HCT116 (cell line): ENCODE data around the gene KCNN3.

Source experiments
- EZH2 ChIP-seq: fragments of 200-600 bp; sonication (generic); IDR thresholded peaks from 2 replicates; pipeline ENCODE4 v1.6.1; 2017; ENCODE audit warnings: antibody characterized with exemption, mixed run types
- JUND ChIP-seq: IDR thresholded peaks from 2 replicates; pipeline ENCODE4 v1.6.1; 2012
- POLR2A ChIP-seq: IDR thresholded peaks from 2 replicates; pipeline ENCODE4 v1.7.0; 2011; ENCODE audit warnings: borderline replicate concordance; ENCODE audit not compliant: insufficient read depth, insufficient read length; ENCODE audit errors: extremely low read depth
- POLR2AphosphoS5 ChIP-seq: IDR thresholded peaks from 2 replicates; pipeline ENCODE4 v1.6.1; 2011; ENCODE audit warnings: mild to moderate bottlenecking, low read depth, low read length, moderate library complexity
- YY1 ChIP-seq: IDR thresholded peaks from 2 replicates; pipeline ENCODE4 v1.6.1; 2011; ENCODE audit warnings: low read length, low read depth, moderate library complexity, mild to moderate bottlenecking; ENCODE audit not compliant: insufficient replicate concordance; ENCODE audit errors: extremely low read depth
- TF ChIP-seq, protein P1 (sequence below): IDR thresholded peaks from 2 replicates; pipeline ENCODE4 v1.6.1; 2012; ENCODE audit warnings: low read depth
- TF ChIP-seq, protein P2 (sequence below), 3 experiments: fragments of 200-600 bp in 1 of 3; sonication (generic) in 1 of 3; IDR thresholded peaks in 2 of 3; conservative IDR thresholded peaks in 1 of 3; 2 replicates each; pipeline ENCODE4 v1.5.1; 2012 to 2017; ENCODE audit warnings: low read depth in 2 of 3, low read length in 2 of 3, antibody characterized with exemption in 1 of 3, borderline replicate concordance in 1 of 3, control low read depth in 1 of 3, mild to moderate bottlenecking in 1 of 3, mixed read lengths in 1 of 3, mixed run types in 1 of 3, moderate library complexity in 1 of 3; ENCODE audit not compliant: insufficient read depth in 1 of 3
- TF ChIP-seq, protein P3 (sequence below): IDR thresholded peaks from 2 replicates; pipeline ENCODE4 v1.6.1; 2011; ENCODE audit warnings: mild to moderate bottlenecking, low read length, moderate library complexity; ENCODE audit not compliant: insufficient replicate concordance; ENCODE audit errors: extremely low read depth

DNA sequence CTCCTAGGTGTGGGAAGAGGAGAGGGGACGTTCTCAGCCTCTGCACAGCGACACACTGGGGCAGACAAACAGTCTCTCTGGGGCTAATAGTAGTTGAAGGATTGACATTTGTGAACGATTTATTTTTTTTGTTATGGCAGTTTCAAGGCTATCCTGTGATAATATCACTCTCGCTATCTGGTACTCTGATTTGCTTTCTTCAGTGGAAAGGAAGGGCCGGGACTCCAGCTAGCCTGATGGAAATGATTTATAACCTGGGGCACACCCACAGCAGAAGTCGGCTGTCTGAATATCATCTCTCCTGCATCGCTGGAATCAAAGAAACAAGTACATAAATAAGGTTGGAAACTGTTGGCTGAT, 122.7 kb downstream of the KCNN3 start:
- TF ChIP-seq, protein P1, sequence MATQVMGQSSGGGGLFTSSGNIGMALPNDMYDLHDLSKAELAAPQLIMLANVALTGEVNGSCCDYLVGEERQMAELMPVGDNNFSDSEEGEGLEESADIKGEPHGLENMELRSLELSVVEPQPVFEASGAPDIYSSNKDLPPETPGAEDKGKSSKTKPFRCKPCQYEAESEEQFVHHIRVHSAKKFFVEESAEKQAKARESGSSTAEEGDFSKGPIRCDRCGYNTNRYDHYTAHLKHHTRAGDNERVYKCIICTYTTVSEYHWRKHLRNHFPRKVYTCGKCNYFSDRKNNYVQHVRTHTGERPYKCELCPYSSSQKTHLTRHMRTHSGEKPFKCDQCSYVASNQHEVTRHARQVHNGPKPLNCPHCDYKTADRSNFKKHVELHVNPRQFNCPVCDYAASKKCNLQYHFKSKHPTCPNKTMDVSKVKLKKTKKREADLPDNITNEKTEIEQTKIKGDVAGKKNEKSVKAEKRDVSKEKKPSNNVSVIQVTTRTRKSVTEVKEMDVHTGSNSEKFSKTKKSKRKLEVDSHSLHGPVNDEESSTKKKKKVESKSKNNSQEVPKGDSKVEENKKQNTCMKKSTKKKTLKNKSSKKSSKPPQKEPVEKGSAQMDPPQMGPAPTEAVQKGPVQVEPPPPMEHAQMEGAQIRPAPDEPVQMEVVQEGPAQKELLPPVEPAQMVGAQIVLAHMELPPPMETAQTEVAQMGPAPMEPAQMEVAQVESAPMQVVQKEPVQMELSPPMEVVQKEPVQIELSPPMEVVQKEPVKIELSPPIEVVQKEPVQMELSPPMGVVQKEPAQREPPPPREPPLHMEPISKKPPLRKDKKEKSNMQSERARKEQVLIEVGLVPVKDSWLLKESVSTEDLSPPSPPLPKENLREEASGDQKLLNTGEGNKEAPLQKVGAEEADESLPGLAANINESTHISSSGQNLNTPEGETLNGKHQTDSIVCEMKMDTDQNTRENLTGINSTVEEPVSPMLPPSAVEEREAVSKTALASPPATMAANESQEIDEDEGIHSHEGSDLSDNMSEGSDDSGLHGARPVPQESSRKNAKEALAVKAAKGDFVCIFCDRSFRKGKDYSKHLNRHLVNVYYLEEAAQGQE = no peak
- TF ChIP-seq, protein P2, sequence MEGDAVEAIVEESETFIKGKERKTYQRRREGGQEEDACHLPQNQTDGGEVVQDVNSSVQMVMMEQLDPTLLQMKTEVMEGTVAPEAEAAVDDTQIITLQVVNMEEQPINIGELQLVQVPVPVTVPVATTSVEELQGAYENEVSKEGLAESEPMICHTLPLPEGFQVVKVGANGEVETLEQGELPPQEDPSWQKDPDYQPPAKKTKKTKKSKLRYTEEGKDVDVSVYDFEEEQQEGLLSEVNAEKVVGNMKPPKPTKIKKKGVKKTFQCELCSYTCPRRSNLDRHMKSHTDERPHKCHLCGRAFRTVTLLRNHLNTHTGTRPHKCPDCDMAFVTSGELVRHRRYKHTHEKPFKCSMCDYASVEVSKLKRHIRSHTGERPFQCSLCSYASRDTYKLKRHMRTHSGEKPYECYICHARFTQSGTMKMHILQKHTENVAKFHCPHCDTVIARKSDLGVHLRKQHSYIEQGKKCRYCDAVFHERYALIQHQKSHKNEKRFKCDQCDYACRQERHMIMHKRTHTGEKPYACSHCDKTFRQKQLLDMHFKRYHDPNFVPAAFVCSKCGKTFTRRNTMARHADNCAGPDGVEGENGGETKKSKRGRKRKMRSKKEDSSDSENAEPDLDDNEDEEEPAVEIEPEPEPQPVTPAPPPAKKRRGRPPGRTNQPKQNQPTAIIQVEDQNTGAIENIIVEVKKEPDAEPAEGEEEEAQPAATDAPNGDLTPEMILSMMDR (IDR thresholded peaks at IDR 0.05 in 2 of 3, conservative IDR thresholded peaks at IDR 0.05 in 1 of 3; ENCODE audit: borderline replicate concordance in 1 of 3, insufficient read depth in 1 of 3, low read depth in 2 of 3, low read length in 2 of 3) = no peak
- no peak for TF ChIP-seq POLR2A
- no peak for TF ChIP-seq YY1
- no peak for TF ChIP-seq POLR2AphosphoS5
- no peak for TF ChIP-seq EZH2
- TF ChIP-seq JUND = no peak
- TF ChIP-seq, protein P3, sequence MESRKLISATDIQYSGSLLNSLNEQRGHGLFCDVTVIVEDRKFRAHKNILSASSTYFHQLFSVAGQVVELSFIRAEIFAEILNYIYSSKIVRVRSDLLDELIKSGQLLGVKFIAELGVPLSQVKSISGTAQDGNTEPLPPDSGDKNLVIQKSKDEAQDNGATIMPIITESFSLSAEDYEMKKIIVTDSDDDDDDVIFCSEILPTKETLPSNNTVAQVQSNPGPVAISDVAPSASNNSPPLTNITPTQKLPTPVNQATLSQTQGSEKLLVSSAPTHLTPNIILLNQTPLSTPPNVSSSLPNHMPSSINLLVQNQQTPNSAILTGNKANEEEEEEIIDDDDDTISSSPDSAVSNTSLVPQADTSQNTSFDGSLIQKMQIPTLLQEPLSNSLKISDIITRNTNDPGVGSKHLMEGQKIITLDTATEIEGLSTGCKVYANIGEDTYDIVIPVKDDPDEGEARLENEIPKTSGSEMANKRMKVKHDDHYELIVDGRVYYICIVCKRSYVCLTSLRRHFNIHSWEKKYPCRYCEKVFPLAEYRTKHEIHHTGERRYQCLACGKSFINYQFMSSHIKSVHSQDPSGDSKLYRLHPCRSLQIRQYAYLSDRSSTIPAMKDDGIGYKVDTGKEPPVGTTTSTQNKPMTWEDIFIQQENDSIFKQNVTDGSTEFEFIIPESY = no peak
